T-helper 22 cell (primary cell): ENCODE data around the gene ZNF282.
A peak's percentile ranks its signal among the peaks of the same experiment; 100 is the strongest.
"Not testable (repeated sequence)": the region's sequence is repeated elsewhere in the genome, so short reads cannot be mapped to it uniquely, and the experiment has no call there.

ENCODE experiments used
- DNase-seq: peaks from one replicate; pipeline ENCODE4 v3.0.0-alpha.2; 2020; ENCODE audit warnings: low read depth

ZNF282 gene

DNA sequence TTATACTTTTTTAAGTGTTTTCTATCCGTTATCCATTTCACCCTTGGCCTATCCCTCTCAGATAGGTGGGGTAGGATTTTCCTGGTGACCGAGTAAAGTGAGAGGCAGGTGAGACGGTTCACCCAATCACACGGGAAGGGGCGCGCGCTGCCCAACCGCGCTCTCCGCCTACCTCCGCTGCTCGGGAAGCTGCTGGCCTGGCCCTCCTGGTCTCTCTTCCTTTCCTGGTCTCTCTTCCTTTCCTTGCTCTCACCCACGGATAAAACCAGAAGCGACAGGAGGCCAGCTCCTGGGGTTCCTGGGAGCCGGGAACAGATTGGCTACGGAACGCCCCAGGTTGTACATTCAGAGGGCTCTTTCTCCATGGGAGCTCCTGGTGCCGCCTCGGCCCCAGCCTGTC lies 29.8 kb downstream of the ZNF282 start:
- DNase-seq: no peak

DNA sequence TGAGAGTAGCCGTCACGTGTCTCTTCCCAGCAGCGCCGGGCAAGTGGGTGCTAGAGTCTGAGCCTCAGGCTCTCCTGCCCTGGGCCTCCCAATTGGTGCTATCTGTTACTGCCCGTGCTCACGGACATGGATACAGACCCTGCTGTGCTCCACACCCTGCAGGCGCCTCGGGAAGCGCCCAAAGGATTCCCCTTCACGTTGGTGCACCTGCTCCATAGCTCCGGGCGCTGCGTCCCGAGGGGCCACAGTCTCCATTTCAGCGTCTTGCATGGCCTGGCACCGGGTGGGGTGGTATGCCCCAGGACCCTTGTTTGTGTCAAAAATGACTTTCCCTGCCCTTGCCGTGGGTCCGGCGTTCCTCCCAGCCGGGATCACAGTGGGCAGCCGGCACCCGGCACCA lies 30.3 kb downstream of the ZNF282 start:
- no peak for DNase-seq

GRCh38 chr7:149226366-149226765 lies 31.0 kb downstream of the ZNF282 start:
- DNase-seq: not testable (repeated sequence)

- no peak for DNase-seq
Measured at GRCh38 chr7:149226840-149227494, 31.6 kb downstream of the ZNF282 start.

DNA sequence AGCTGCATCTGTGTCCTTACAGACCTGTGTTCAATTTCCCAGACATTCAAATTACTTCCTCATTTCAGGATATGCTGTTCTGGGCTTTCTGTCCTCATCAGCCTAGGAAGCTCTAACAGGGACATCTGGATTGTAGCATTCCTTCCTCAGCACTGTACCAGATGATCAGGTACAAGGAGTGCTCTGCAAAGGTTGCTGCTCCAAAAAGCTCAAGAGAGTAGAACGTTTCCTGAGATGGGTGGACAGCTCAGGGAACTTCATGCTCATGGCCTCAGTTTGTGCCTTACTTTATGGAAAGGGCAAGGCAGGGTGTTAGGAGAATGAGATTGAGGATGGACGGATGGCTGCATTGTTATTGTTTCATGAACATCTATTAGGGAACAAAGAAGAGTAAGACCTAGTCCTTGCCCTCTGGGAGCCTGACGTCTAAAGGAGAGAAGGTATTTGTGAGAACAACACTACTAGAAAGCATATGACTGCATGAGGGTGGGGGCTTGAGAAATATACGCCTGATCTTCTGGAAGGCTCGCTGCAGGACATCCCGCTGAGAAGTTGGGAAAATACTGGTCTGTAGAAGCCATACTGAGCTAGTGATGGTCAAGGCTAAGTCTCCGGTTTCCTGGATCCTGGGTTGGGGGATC lies 33.6 kb downstream of the ZNF282 start:
- DNase-seq: no peak

DNA sequence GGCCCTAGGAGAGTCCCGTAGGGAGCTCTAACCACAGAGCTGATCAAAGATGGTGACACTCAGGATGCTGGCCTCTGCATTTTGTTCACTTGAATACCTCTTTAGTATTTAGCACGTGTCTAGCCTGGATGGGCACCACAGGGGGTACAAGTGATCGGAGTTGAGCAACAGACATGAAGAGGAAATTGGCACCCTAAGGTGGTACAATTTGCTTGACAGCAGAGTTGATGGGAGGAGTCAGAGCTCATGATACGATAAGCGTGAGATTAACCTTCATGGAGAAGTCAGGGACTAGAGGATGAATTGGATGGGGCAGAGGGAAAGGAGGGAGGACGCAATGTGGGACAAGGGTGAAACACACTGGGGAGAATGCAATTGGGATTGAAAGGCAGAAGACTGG lies 34.2 kb downstream of the ZNF282 start:
- no peak for DNase-seq

DNA sequence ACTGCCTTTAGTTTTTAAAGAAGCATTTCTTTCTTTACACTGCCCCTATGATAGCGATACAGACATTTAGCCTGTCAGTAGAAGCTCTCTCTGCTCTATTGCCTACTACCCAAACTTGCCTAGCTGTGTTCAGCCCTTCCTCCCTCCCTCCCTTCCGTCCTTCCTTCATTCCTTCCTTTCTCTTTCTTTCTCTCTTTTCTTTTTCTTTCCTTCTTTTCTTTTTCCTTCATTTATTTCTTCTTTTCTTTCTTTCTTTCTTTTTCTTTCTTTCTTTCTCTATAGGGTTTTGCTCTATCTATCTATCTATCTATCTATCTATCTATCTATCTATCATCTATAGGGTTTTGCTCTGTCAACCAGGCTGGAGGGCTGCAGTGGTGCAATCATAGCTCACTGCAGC lies 37.0 kb downstream of the ZNF282 start:
- no peak for DNase-seq

DNA sequence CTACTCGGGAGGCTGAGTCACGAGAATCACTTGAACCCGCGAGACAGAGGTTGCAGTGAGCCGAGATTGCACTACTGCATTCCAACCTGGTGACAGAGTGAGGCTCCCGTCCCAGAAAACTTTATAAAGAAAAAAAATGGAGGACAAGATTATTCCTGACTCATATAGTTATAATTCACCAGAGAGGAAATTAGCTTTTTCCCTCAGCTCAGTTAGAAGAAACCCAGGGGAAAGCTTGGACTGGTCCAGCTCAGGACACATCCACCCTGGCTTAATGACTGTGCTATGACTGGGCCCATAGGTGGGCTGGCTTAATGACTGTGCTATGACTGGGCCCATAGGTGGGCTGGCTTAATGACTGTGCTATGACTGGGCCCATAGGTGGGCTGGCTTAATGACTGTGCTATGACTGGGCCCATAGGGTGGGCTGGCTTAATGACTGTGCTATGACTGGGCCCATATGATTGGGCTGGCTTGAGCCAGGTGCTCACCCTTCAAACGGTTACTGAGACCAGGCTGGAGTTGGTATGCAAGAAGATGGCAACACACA lies 38.4 kb downstream of the ZNF282 start:
- not testable (repeated sequence) for DNase-seq

DNA sequence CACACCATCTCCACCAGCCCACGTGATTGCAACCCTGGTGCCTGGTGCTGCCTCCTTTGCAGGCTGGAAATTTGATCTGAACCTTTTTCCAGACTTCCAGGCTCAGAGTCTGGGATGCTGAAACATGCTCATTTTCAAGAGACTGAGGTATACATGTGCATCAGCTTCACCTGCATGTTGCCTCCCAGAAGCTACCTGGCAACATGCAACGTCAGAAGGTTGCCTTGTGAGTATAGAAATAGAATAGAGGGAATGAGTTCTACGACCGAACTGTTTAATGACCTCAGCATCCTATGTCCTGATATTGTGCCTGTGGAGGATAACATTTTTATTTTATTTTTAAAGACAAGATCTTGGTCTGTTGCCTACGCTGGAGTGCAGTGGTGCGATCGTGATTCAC lies 42.2 kb downstream of the ZNF282 start:
- no peak for DNase-seq

DNA sequence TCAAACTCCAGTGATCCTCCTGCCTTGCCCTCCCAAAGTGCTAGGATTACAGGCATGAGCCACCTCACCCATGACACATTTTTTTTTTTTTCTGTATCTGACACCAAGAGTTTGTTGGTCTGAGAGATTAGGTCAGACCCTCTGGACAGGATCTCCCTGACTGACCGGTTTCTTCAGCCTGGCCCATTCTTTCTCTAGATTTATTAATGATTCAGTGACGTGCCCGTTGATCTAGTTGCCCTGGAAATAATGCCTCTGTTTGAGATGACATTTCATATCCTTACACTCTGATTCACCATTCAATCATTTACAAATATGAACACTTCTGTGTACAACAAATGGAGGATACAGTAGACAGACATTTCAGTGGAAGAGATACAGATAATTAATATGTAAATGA lies 42.7 kb downstream of the ZNF282 start:
- no peak for DNase-seq

DNA sequence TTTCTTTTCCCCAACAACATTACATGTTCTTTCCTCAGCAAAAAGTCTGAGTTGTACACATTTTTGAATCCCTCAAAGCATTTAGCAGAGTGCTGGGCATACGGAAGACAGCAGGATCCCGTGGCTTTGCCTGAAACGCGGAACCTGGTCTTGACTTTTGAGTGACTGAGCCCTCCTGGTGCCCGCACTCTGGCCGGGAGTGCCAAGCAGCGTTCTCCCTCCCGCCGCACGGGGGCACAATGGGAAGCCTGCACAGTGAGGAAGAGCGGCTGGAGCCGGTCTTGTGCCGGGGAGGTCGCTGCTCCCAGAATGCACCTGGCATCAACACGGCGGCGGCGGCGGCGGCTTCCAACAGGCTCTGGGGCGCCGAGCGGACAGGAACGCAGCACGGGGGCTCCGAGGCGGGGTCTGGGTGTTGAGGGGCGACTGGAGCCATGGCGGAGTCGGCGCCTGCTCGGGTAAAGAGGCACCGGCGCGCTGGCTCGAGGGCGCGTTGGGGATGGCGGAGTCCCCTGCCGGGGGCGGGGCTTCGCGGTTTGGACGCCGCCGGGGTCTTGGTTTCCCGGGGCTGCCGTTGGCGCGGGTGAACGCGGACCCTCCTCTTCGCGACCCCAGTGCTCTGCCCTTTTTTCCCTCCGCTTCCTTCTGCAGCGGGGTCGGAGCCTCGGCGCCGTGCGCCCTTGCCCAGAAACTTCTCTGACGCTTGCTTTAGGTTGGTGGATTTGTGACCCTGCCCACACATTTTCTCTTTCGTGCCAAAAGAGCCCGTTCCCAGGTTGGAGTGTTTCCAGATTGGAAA lies 44.2 kb downstream of the ZNF282 start, which contains the start of gene ZNF212:
Gene ZNF212, plus strand, starts transcription at position 307 of the 799 bp plus-strand sequence. Its CDS starts 128 bp downstream, at position 435.
- DNase-seq: peak; percentile 75

GRCh38 chr7:149240637-149241036 lies 45.3 kb downstream of the ZNF282 start:
- DNase-seq: no peak

DNA sequence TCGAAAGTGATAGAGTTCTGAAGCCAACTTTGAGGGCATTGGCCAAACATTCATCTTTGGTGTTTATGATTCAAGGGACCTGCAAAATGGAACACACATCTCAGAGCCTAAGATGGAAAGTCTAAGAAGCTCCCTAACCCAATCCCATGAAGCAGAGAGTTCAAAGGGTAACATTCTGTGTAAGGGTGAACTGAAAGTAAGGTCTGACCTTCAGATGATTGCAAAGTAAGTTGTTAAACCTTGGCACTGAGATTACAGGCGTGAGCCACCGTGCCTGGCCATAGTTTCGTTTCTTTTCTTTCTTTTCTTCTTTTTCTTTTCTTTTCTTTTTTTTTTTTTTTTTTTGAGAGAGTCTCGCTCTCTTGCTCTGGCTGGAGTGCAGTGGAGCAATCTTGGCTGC lies 46.4 kb downstream of the ZNF282 start:
- DNase-seq: no peak

GRCh38 chr7:149245244-149245643 lies 49.9 kb downstream of the ZNF282 start:
- DNase-seq: no peak

- DNase-seq: no peak
Measured at GRCh38 chr7:149245744-149246143, 50.4 kb downstream of the ZNF282 start.

DNA sequence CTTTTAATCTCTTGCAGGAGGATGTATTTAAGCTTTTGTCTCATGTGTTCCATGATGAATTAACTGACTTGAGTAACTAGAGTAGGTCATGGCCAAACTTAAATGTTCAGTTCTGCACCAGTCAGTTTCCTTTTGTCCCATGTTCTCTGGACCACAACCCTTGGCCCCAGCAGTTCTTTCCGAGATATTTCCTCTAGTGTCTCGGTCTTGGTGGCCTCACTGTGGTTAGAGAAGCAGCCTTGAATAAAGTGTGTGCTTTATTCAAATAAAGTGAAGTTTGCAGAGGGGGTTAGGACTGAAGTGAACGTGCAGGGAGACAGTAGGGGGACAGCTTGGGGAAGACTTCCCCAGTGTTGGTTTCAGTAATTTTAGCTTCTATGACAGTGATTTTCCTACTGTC lies 53.4 kb downstream of the ZNF282 start:
- DNase-seq: no peak

DNA sequence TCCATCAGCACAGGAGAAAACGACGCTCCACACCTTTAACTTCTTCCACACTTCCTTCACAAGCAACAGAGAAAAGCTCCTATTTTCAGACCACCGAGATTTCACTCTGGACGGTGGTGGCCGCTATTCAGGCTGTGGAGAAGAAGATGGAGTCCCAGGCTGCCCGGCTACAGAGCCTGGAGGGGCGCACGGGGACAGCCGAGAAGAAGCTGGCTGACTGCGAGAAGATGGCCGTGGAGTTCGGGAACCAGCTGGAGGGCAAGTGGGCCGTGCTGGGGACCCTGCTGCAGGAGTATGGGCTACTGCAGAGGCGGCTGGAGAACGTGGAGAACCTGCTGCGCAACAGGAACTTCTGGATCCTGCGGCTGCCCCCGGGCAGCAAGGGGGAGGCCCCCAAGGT lies 54.8 kb downstream of the ZNF282 start:
- DNase-seq: not testable (repeated sequence)

DNA sequence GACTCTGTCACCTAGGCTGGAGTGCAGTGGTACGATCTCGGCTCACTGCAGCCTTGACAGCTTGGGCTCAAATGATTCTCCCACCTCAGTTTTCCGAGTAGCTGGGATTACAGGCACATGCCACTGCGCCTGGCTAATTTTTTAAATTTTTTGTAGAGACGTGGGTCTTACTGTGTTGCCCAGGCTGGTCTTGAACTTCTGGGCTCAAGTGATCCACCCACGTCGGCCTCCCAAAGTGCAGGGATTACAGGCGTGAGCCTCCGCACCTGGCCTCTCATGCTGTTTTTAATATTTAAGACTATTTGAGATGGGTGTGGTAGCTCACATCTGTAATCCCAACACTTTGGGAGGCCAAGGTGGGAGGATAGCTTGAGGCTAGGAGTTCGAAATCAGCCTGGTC lies 56.2 kb downstream of the ZNF282 start:
- DNase-seq: not testable (repeated sequence)

- DNase-seq: no peak
Measured at GRCh38 chr7:149252378-149252777, 57.0 kb downstream of the ZNF282 start.

DNA sequence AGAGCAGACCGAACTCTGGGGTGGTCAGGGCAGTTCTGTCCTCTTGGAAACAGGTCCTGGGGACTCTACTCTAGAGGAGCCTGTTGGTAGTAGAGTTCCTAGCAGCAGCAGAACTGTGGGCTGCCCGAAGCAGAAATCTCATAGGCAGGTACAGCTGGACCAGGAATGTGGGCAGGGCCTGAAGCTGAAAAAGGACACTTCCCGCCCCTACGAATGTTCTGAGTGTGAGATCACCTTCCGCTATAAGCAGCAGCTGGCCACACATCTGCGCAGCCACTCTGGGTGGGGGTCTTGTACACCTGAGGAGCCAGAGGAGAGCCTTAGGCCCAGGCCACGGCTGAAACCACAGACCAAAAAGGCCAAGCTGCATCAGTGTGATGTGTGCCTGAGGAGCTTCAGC lies 58.3 kb downstream of the ZNF282 start:
- DNase-seq: no peak

DNA sequence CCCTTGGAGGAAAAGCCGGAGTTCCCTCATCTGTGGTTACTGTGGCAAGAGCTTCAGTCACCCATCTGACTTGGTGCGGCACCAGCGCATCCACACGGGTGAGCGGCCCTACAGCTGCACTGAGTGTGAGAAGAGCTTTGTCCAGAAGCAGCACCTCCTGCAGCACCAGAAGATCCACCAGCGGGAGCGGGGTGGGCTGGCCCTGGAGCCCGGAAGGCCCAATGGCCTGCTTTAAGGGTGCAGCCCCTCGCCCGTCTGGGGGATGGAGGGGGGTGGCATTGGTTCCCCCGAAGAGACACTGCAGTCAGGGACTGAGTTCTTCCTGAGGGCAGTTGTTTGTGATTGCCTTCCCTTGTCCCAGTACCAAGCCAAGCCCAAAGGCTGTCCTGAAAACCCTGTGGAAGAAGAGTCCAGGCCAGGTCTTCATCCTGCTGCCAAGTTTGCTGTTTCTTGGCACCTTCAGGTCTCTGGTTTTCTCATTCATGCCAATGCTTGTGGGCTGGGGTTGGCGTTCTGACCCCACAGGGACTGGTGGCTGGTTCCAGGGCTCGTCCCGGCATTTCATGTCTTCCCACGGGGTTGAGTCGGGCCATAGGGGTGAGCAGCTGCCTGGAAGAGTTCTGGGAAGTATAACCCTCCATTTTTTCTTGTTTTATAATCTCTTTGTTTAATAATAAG lies 59.0 kb downstream of the ZNF282 start:
- DNase-seq: no peak

GRCh38 chr7:149255174-149255573 lies 59.8 kb downstream of the ZNF282 start:
- DNase-seq: no peak
